Measurements from ENCODE around the gene APOA4. TPM values are rescaled to one million over a fixed set of nuclear protein-coding genes. Genes with fewer than 3 reads are reported as not detected.
A peak's percentile ranks its signal among the peaks of the same experiment; 100 is the strongest.

The APOA4 gene
- total RNA-seq, 4 donors from 2014 or later, result 0.34 to 3.9 (median 2.3) TPM; not detected in 1

- H3K27ac ChIP-seq, result peak within 1 kb of the TSS; percentile 87
- under 1% methylated on average over 22 of the region's 56 CpGs for whole genome bisulfite sequencing
- H3K4me1 ChIP-seq, result peaks cover 25% of the 10 kb centered on the region
- H3K36me3 ChIP-seq, result peaks cover 34% of the 10 kb centered on the region
- peak; percentile 92 for DNase-seq (ENCODE audit: low spot score in 2 of 2)
- peaks cover 2% of the 10 kb centered on the region for H3K27me3 ChIP-seq
- no peaks in the 10 kb centered on the region for H3K9me3 ChIP-seq
- H3K4me3 ChIP-seq, result peak within 1 kb of the TSS; percentile 97
- TF ChIP-seq POLR2AphosphoS5 (IDR thresholded peaks at IDR 0.05), result peak in 1 of 3 donors; percentile 44
- TF ChIP-seq POLR2A (IDR thresholded peaks at IDR 0.05), result peak in 1 of 2 donors; percentile 56
- no peak for TF ChIP-seq CTCF (IDR thresholded peaks at IDR 0.05)
- TF ChIP-seq EP300 (IDR thresholded peaks at IDR 0.05), result no peak
Measured at GRCh38 chr11:116787786-116788486, 35.2 kb downstream of the APOA4 start, which contains the start of gene ZPR1. TSS of gene ZPR1 (minus strand) at chr11:116788023. CDS start at chr11:116787990, 33 bp downstream.

GRCh38 chr11:116787436-116787785 lies 35.7 kb downstream of the APOA4 start:
- TF ChIP-seq POLR2AphosphoS5 (IDR thresholded peaks at IDR 0.05) (no peak), EP300 (IDR thresholded peaks at IDR 0.05) (no peak), CTCF (IDR thresholded peaks at IDR 0.05) (no peak), POLR2A (IDR thresholded peaks at IDR 0.05) (no peak)
- Histone ChIP-seq H3K27ac (peak overlapping the region; percentile 87), H3K4me3 (peak overlapping the region; percentile 97), H3K9me3 (no peaks in the 10 kb centered on the region), H3K27me3 (peaks cover 2% of the 10 kb centered on the region), H3K4me1 (peaks cover 25% of the 10 kb centered on the region), H3K36me3 (peaks cover 39% of the 10 kb centered on the region)
- no peak for DNase-seq (ENCODE audit: low spot score in 2 of 2)
- 0% methylated on average over 4 of the region's 15 CpGs for WGBS

GRCh38 chr11:116786966-116787365 lies 36.1 kb downstream of the APOA4 start:
- Histone ChIP-seq H3K9me3 (no peaks in the 10 kb centered on the region), H3K4me3 (peak overlapping the region; percentile 97), H3K4me1 (peaks cover 25% of the 10 kb centered on the region), H3K27me3 (peaks cover 2% of the 10 kb centered on the region), H3K27ac (no peak overlapping the region), H3K36me3 (peaks cover 43% of the 10 kb centered on the region)
- no peak for DNase-seq (ENCODE audit: low spot score in 2 of 2)
- TF ChIP-seq POLR2AphosphoS5 (IDR thresholded peaks at IDR 0.05) (no peak), CTCF (IDR thresholded peaks at IDR 0.05) (no peak), EP300 (IDR thresholded peaks at IDR 0.05) (no peak), POLR2A (IDR thresholded peaks at IDR 0.05) (no peak)
- WGBS, result 62% methylated on average over 5 of the region's 5 CpGs

GRCh38 chr11:116786326-116786725 lies 36.8 kb downstream of the APOA4 start:
- no peak overlapping the region for H3K27ac ChIP-seq
- H3K9me3 ChIP-seq, result no peaks in the 10 kb centered on the region
- H3K36me3 ChIP-seq, result peaks cover 49% of the 10 kb centered on the region
- DNase-seq (ENCODE audit: low spot score in 2 of 2), result no peak
- 86% methylated on average over 2 of the region's 2 CpGs for WGBS
- no peak overlapping the region for H3K4me3 ChIP-seq
- H3K27me3 ChIP-seq, result peaks cover 2% of the 10 kb centered on the region
- H3K4me1 ChIP-seq, result peaks cover 22% of the 10 kb centered on the region
- TF ChIP-seq POLR2A (IDR thresholded peaks at IDR 0.05) (no peak), EP300 (IDR thresholded peaks at IDR 0.05) (no peak), POLR2AphosphoS5 (IDR thresholded peaks at IDR 0.05) (no peak), CTCF (IDR thresholded peaks at IDR 0.05) (no peak)

- peaks cover 79% of the 10 kb centered on the region for H3K36me3 ChIP-seq
- TF ChIP-seq CTCF (IDR thresholded peaks at IDR 0.05) (no peak), POLR2AphosphoS5 (IDR thresholded peaks at IDR 0.05) (no peak)
- peaks cover 12% of the 10 kb centered on the region for H3K4me1 ChIP-seq
- DNase-seq (ENCODE audit: low spot score in 2 of 2), result no peak
- H3K4me3 ChIP-seq, result no peak overlapping the region
- no peaks in the 10 kb centered on the region for H3K9me3 ChIP-seq
- 88% methylated on average over 4 of the region's 4 CpGs for WGBS
- no peak overlapping the region for H3K27ac ChIP-seq
- no peaks in the 10 kb centered on the region for H3K27me3 ChIP-seq
Measured at GRCh38 chr11:116782728-116783127, 40.4 kb downstream of the APOA4 start.

All from suprapubic skin (tissue), 4 donors.